Endothelial cell of umbilical vein (primary cell): Measurements from ENCODE around the gene FAM193B. TPM values are rescaled to one million over a fixed set of nuclear protein-coding genes. Genes with fewer than 3 reads are reported as not detected.

Experiments
- BruUV-seq: library from RNA; stranded (reverse); fragments of 400-500 nt; replicated peaks from 2 replicates; lab custom pipeline; 2021; lab: Mats Ljungman, UMichigan
- CTCF ChIA-PET: fragments of 300-600, 350-600 bp; sonication (Branson Sonifier 250); formaldehyde crosslinking; loops from one replicate; lab custom pipeline; 2021; ENCODE audit warnings: antibody characterized with exemption, inconsistent platforms; lab: Charles Lee
- POLR2A ChIA-PET: fragments of 300-600, 350-600 bp; sonication (Branson Sonifier 250); formaldehyde crosslinking; loops from one replicate; lab custom pipeline; 2021; ENCODE audit warnings: antibody characterized with exemption, inconsistent platforms; lab: Charles Lee
- DNase-seq: peaks from one replicate; pipeline ENCODE4 v3.0.0-alpha.2; 2011; ENCODE audit warnings: low read depth, low spot score
- FAIRE-seq: peaks from 2 replicates; lab custom pipeline; 2011; peaks lifted over from hg19 to GRCh38; lab: Jason Lieb, UNC
- H2AFZ ChIP-seq: 2 replicates; pipeline ENCODE4 v1.6.0; 2012; ENCODE audit warnings: low read depth, low read length, control low read depth, inconsistent platforms
- H3K27ac ChIP-seq: 2 replicates; pipeline ENCODE4 v1.5.1; 2011; ENCODE audit warnings: low read depth, mild to moderate bottlenecking, control low read depth, low read length, moderate library complexity; ENCODE audit not compliant: insufficient read depth
- H3K27me3 ChIP-seq, 2 experiments: 2 replicates each; pipeline versions ENCODE4 v1.6.0 to v1.6.1; 2011; ENCODE audit warnings: low read length in 2 of 2, mixed read lengths in 1 of 2; ENCODE audit not compliant: control insufficient read depth in 2 of 2, insufficient read depth in 2 of 2
- H3K36me3 ChIP-seq, 2 experiments: 2 replicates in 1 of 2; 3 replicates in 1 of 2; pipeline ENCODE4 v1.5.1; 2011; ENCODE audit warnings: low read length in 2 of 2, mild to moderate bottlenecking in 1 of 2, moderate library complexity in 1 of 2; ENCODE audit not compliant: control insufficient read depth in 2 of 2, insufficient read depth in 2 of 2; ENCODE audit errors: extremely low read depth in 1 of 2
- H3K4me1 ChIP-seq: 3 replicates; pipeline ENCODE4 v1.5.1; 2011; ENCODE audit warnings: mild to moderate bottlenecking, low read length; ENCODE audit not compliant: control insufficient read depth, insufficient read depth; ENCODE audit errors: extremely low read depth
- H3K4me2 ChIP-seq: 2 replicates; pipeline ENCODE4 v1.6.1; 2011; ENCODE audit warnings: low read length, control low read depth, mixed read lengths; ENCODE audit not compliant: insufficient read depth
- H3K4me3 ChIP-seq, 3 experiments: fragments of 200-600 bp in 1 of 3; sonication (generic), shearing (Covaris generic) in 1 of 3; replicated peaks in 1 of 3; 2 replicates each; pipeline ENCODE4 v1.5.1; 2011 to 2016; ENCODE audit warnings: control low read depth in 3 of 3, low read length in 3 of 3, mild to moderate bottlenecking in 2 of 3, inconsistent platforms in 1 of 3, low read depth in 1 of 3, moderate library complexity in 1 of 3; ENCODE audit not compliant: insufficient read depth in 1 of 3
- H3K79me2 ChIP-seq: 2 replicates; pipeline ENCODE4 v1.6.0; 2012; ENCODE audit warnings: low read length, inconsistent platforms; ENCODE audit not compliant: control insufficient read depth, insufficient read depth
- H3K9ac ChIP-seq: replicated peaks from 2 replicates; pipeline ENCODE3; 2011; ENCODE audit warnings: low read length, control low read depth; ENCODE audit not compliant: insufficient read depth; ENCODE audit errors: extremely low read depth
- H3K9me1 ChIP-seq: replicated peaks from 3 replicates; pipeline ENCODE4 v1.6.0; 2011; ENCODE audit warnings: mild to moderate bottlenecking, low read length; ENCODE audit not compliant: control insufficient read depth, insufficient read depth; ENCODE audit errors: extremely low read depth
- H3K9me3 ChIP-seq: replicated peaks from 2 replicates; pipeline ENCODE4 v1.5.1; 2012; ENCODE audit warnings: low read length, inconsistent platforms; ENCODE audit not compliant: control insufficient read depth, insufficient read depth
- H4K20me1 ChIP-seq: replicated peaks from 2 replicates; pipeline ENCODE3; 2011; ENCODE audit warnings: mild to moderate bottlenecking, low read length; ENCODE audit not compliant: control insufficient read depth, insufficient read depth; ENCODE audit errors: extremely low read depth
- EZH2 ChIP-seq: IDR thresholded peaks from 2 replicates; pipeline ENCODE4 v1.6.1; 2012; ENCODE audit warnings: borderline replicate concordance, low read depth, mild to moderate bottlenecking, moderate library complexity, low read length, inconsistent platforms; ENCODE audit not compliant: severe bottlenecking
- JUN ChIP-seq: IDR thresholded peaks from 2 replicates; pipeline ENCODE4 v1.6.1; 2011; ENCODE audit warnings: borderline replicate concordance, low read depth; ENCODE audit not compliant: insufficient read length, insufficient read depth
- POLR2A ChIP-seq: IDR thresholded peaks from 2 replicates; pipeline ENCODE4 v1.6.1; 2012; ENCODE audit warnings: low read depth, mild to moderate bottlenecking, control low read depth, low read length
- POLR2AphosphoS5 ChIP-seq: IDR thresholded peaks from 2 replicates; pipeline ENCODE4 v1.6.1; 2012; ENCODE audit warnings: low read depth, mild to moderate bottlenecking, control low read depth, low read length, moderate library complexity; ENCODE audit not compliant: insufficient read depth
- dilution Hi-C: fragments of 300-500 bp; cut with MboI; formaldehyde crosslinking; loops from one replicate; pipeline ENCODE4 v1.15.0; 2019; ENCODE audit warnings: low sequenced_read_pairs; ENCODE audit not compliant: extremely low pct_ligation_motif_present
- intact Hi-C: fragments of 100-400 bp; cut with micrococcal nuclease; formaldehyde crosslinking; loops from one replicate; pipeline ENCODE4 v1.10.0; 2022
- polyA plus RNA-seq, 4 experiments: library from polyadenylated mRNA; depleted of rRNA in 3 of 4; stranded (reverse) in 3 of 4; unstranded in 1 of 4; fragments of >200 nt; gene quantifications; 2 replicates each; pipeline versions ENCODE4 v1.2.1 to v1.2.3, GENCODE V29; 2011 to 2012; ENCODE audit warnings: missing spikeins in 1 of 4
- total RNA-seq: library from RNA; stranded (reverse); gene quantifications from 2 replicates; pipeline ENCODE4 v1.2.3, GENCODE V29; 2021
- TF ChIP-seq, protein P1 (sequence below), 2 donors: IDR thresholded peaks; 1 replicate in 1 of 2; 2 replicates in 1 of 2; pipeline ENCODE4 v1.5.1; 2011; ENCODE audit warnings: low read length in 2 of 2, mild to moderate bottlenecking in 2 of 2, moderate library complexity in 2 of 2, control low read depth in 1 of 2, inconsistent platforms in 1 of 2, low read depth in 1 of 2; ENCODE audit not compliant: insufficient read depth in 1 of 2; ENCODE audit errors: extremely low read depth in 1 of 2

Gene FAM193B
- total and polyA plus RNA-seq, 2 donors (not counting 3 experiments of a cell fraction or from before 2014, with no cell fraction given) = 57.9 to 75.7 TPM

DNA sequence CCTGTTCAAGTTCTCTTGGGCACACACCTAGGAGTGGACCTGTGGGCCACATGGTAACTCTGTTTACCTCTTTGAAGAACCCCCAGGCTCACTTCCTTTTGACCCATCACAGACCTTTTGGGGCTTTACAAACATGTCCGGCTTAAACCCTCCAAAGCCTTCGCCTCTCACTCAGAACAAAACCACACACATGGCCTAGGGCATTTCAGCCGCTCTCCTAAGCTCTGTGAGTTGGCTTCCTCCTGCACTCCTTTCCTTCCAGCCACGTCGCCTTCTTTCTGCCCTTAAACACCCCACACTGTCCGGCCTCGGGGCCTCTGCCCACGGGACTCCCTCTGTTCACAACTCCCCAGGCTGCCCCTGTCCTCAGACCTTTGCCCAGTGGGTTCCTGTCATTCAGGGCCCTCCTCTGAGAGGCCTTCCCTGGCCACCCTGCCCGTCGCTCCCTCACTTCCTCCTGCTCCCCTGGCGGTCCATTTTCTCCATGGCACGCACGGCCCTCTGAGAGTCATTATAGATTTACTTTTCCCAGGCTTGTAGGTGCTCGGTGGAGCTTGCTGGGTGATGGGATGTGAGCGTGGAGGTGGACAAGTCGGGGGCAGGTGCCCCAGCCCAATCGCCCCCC is 46.7 kb downstream of the FAM193B start:
- TF ChIP-seq POLR2A (no peak), EZH2 (no peak), POLR2AphosphoS5 (no peak), JUN (no peak)
- TF ChIP-seq, protein P1, sequence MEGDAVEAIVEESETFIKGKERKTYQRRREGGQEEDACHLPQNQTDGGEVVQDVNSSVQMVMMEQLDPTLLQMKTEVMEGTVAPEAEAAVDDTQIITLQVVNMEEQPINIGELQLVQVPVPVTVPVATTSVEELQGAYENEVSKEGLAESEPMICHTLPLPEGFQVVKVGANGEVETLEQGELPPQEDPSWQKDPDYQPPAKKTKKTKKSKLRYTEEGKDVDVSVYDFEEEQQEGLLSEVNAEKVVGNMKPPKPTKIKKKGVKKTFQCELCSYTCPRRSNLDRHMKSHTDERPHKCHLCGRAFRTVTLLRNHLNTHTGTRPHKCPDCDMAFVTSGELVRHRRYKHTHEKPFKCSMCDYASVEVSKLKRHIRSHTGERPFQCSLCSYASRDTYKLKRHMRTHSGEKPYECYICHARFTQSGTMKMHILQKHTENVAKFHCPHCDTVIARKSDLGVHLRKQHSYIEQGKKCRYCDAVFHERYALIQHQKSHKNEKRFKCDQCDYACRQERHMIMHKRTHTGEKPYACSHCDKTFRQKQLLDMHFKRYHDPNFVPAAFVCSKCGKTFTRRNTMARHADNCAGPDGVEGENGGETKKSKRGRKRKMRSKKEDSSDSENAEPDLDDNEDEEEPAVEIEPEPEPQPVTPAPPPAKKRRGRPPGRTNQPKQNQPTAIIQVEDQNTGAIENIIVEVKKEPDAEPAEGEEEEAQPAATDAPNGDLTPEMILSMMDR (IDR thresholded peaks at IDR 0.05; ENCODE audit: extremely low read depth in 1 of 2, insufficient read depth in 1 of 2, low read depth in 1 of 2, low read length in 2 of 2) = no peak
- Histone ChIP-seq H3K79me2 (no peaks in the 10 kb centered on the region), H3K4me1 (peaks cover 9% of the 10 kb centered on the region), H3K4me2 (no peak overlapping the region), H3K9me1 (no peaks in the 10 kb centered on the region), H3K27me3 (no peaks in the 10 kb centered on the region), H3K9ac (no peak overlapping the region), H3K27ac (no peak overlapping the region), H4K20me1 (no peaks in the 10 kb centered on the region), H3K36me3 (peaks cover 5 to 23% of the 10 kb centered on the region in 2 experiments), H3K4me3 (no peak overlapping the region), H3K9me3 (no peaks in the 10 kb centered on the region), H2AFZ (no peak overlapping the region)
- no TSS peak for BruUV-seq
- no peak for DNase-seq
- dilution Hi-C loops (no loop called here), intact Hi-C loops (no loop called here)
- POLR2A ChIA-PET = interaction anchor here (2.1 kb wide), 1 partner anchor 10 kb away, joined by 6 read pairs; the partner anchor contains the start of gene PDLIM7
- FAIRE-seq = no peak
- CTCF ChIA-PET = interaction anchor here (1.2 to 2.5 kb wide), 5 partner anchors 9 to 117 kb away, joined by 3 to 10 read pairs (median 5); partner anchors contain the start of gene DDX41
